Naive thymus-derived CD8-positive, alpha-beta T cell (primary cell): ENCODE results near the gene PIH1D1. TPM values are rescaled to one million over a fixed set of nuclear protein-coding genes. Genes with fewer than 3 reads are reported as not detected.

Source experiments
- ATAC-seq, 2 donors: fragments of 150-1000 bp; cut with Tn5 transposase in 1 of 2; sonication (Bioruptor Pico), chemical (Tn5 transposase) in 1 of 2; 1 replicate in 1 of 2; 2 replicates in 1 of 2; pipeline ENCODE4 v1.10.0; 2021; ENCODE audit warnings: mild to moderate bottlenecking in 2 of 2, moderate library complexity in 2 of 2
- POLR2A ChIA-PET: fragments of 350-600 bp; sonication (Branson Sonifier 250); formaldehyde crosslinking; loops from one replicate; lab custom pipeline; 2021; ENCODE audit warnings: antibody characterized with exemption; lab: Charles Lee
- DNase-seq, 10 donors: peaks; one replicate each; pipeline versions ENCODE4 v3.0.0 to v3.0.0-alpha.2; 2020 to 2022
- H3K27ac Mint-ChIP-seq, 10 donors: one replicate each; pipeline ENCODE4 v1.8.0; 2020 to 2022; ENCODE audit warnings: mild to moderate bottlenecking in 10 of 10, mixed read lengths in 10 of 10, moderate library complexity in 4 of 10, inconsistent platforms in 1 of 10
- H3K27me3 Mint-ChIP-seq, 5 donors: one replicate each; pipeline ENCODE4 v1.8.0; 2021 to 2022; ENCODE audit warnings: mixed read lengths in 5 of 5
- H3K36me3 Mint-ChIP-seq, 3 donors: one replicate each; pipeline ENCODE4 v1.8.0; 2020 to 2022; ENCODE audit warnings: mixed read lengths in 3 of 3, mild to moderate bottlenecking in 2 of 3, inconsistent platforms in 1 of 3
- H3K4me1 Mint-ChIP-seq, 4 donors: one replicate each; pipeline ENCODE4 v1.8.0; 2021 to 2022; ENCODE audit warnings: mixed read lengths in 4 of 4
- H3K4me3 Mint-ChIP-seq, 10 donors: one replicate each; pipeline ENCODE4 v1.8.0; 2020 to 2022; ENCODE audit warnings: mild to moderate bottlenecking in 10 of 10, mixed read lengths in 10 of 10, moderate library complexity in 6 of 10, inconsistent platforms in 1 of 10
- H3K9me3 Mint-ChIP-seq, 9 donors: one replicate each; pipeline ENCODE4 v1.8.0; 2020 to 2022; ENCODE audit warnings: mixed read lengths in 9 of 9, mild to moderate bottlenecking in 3 of 9, inconsistent platforms in 1 of 9, moderate library complexity in 1 of 9
- polyA plus RNA-seq, 3 donors: library from polyadenylated mRNA; unstranded; fragments of 300-500 nt; fragmentation: Illumina TruSeq; gene quantifications; one replicate each; pipeline ENCODE4 v1.2.3, GENCODE V29; 2021
- total RNA-seq, 8 experiments: library from RNA in 2 of 8; stranded (reverse) in 2 of 8; gene quantifications; one replicate each; pipeline ENCODE4 v1.2.3 and lab custom pipeline; 2021 to 2026

PIH1D1 gene
- total and polyA plus RNA-seq, 5 experiments from 2014 or later: 85.3 to 179 (median 88.9) TPM

DNA sequence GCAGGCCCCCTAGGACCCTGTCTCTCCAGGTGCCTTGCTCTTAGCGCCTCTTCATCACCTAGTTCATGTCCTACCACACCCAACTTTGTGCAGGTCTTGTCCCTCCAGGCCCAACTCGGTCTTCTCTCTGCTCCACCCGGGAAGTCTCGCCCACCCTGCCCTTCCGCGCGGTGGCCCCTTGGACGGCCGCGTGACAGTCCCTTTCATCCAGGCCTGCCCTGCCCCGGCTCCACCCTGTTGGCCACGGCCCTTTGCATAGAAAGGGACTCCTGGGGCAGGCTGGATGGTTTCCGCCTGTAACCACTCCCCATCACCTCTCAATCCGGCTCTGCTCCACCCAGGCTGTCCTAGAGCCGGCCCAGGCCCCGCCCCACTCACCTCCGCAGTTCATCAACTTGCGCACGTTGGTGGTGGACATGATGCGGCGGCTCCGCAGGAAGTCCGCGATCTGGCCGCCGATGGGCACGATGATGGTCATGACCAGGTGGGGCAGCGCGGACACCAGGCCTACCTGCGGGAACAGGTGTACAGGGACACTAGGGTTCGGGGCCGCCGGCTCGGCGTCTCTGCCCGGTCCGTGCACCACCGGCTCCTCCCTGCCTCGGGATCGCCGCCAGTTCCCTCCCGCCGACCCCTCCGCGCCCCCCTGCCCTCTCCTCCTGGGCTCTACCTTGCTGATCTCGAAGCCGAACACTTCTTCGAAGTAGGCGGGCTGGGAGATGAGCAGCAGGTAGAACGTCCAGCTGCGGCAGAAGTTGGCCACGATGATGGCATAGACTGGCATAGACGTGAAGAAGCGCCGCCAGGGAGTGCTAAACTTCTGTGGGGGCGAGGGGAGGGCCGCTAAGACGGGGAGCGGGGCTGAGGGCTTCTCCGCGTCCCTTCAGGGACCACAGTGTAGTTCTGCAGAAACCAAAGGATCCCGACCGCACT is 19.2 kb downstream of the PIH1D1 start:
- Mint-ChIP-seq H3K27me3 (peaks cover 53 to 92% (median 72%) of the 10 kb centered on the region in 5 donors), H3K4me1 (peaks cover 31 to 49% (median 45%) of the 10 kb centered on the region in 4 donors), H3K27ac (no peak overlapping the region), H3K36me3 (peaks cover 0 to 9% (median 4%) of the 10 kb centered on the region in 3 donors), H3K9me3 (peaks cover 0 to 5% (median 0%) of the 10 kb centered on the region in 9 donors), H3K4me3 (peak overlapping the region in 5 of 10 donors; percentile 24 to 57 (median 50))
- POLR2A ChIA-PET: interaction anchor here (0.8 to 1.1 kb wide), 2 partner anchors 23 to 38 kb away, joined by 3 to 4 read pairs; no protein-coding TSS in a partner anchor
- peak; percentile 44 to 59 for ATAC-seq
- DNase-seq: peak in 1 of 10 donors; percentile 25

- Mint-ChIP-seq H3K9me3 (peaks cover 0 to 5% (median 0%) of the 10 kb centered on the region in 9 donors), H3K27ac (no peak overlapping the region)
- POLR2A ChIA-PET: interaction anchor here (0.6 to 0.8 kb wide), 2 partner anchors 35 to 39 kb away, joined by 3 to 4 read pairs; no protein-coding TSS in a partner anchor
Observed at GRCh38 chr19:49431330-49431749, 20.3 kb downstream of the PIH1D1 start.

DNA sequence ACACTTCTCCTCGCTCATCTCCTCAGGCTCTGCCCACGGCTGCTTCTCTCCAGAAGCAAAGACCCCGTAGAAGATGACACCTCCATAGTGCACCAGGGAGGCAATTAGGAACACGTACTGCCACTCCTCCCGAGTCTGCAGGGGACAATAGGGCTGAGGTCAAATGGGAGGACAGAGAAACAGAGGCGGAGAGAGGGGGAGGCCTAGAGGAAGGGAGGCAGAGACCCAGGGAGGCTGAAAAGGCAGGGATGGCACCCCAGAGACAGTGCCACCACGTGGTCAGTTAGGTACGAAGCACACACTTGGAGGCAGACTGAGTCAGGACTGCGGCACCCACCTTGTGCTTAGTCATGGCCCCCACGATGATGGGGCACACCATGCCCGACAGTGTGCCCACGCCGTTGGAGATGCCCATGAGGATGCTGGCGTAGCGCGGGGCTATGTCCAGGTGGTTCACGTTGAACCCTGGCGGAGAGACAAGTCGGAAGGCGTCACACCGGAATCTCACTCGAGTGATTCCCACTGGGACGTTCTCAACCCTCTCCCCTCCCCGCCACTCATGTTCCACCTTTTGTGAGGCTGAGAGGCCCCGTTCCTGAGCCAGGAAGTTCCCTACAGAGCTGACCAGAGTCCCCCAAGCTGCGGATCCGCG is 20.8 kb downstream of the PIH1D1 start:
- Mint-ChIP-seq H3K27ac (peak overlapping the region in 1 of 10 donors; percentile 52), H3K4me1 (peaks cover 36 to 51% (median 48%) of the 10 kb centered on the region in 4 donors), H3K36me3 (peaks cover 0 to 14% (median 4%) of the 10 kb centered on the region in 3 donors), H3K9me3 (peaks cover 0 to 5% (median 0%) of the 10 kb centered on the region in 9 donors), H3K4me3 (peak overlapping the region in 1 of 10 donors; percentile 51), H3K27me3 (peaks cover 55 to 92% (median 73%) of the 10 kb centered on the region in 5 donors)
- DNase-seq (no peak), ATAC-seq (peak in 1 of 2 donors; percentile 39)
- POLR2A ChIA-PET: interaction anchor here (0.6 to 2.1 kb wide), 2 partner anchors 12 to 34 kb away, joined by 4 to 7 read pairs; no protein-coding TSS in a partner anchor

More at GRCh38 chr19:49431330-49431749, 20.3 kb downstream of the PIH1D1 start:
- ATAC-seq (no peak), DNase-seq (peak in 3 of 10 donors; percentile 29 to 47 (median 39))
- Mint-ChIP-seq H3K27me3 (peaks cover 57 to 92% (median 73%) of the 10 kb centered on the region in 5 donors), H3K4me1 (peaks cover 38 to 51% (median 48%) of the 10 kb centered on the region in 4 donors), H3K36me3 (peaks cover 0 to 15% (median 4%) of the 10 kb centered on the region in 3 donors), H3K4me3 (no peak overlapping the region)

DNA sequence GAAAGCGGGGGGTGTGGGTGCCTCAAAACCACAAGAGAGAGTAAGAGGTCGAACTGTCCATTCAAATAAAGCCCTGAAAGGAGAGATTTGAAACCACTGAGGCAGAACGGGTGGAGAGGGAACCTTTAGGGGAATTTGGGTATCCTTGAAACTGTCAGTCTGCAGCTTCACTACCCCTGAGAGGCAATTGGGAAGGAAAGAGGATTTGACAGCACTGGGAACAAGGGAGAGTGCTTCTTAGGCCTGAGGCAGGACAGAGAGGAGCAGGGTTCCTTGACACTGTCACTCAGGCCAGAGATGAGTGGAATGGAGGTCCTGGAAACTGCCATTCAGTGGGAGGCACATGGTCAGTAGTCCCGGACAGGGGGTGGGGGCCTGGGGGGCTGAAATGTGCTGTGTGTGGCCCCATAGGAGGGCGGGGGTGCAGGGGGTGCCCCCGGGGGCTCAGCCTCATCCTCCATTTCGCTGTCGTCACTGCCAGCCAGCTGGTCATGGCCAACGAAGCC is 21.4 kb downstream of the PIH1D1 start:
- peak overlapping the region in 1 of 10 donors; percentile 14 for H3K27ac Mint-ChIP-seq
- no peak overlapping the region for H3K4me3 Mint-ChIP-seq
- H3K9me3 Mint-ChIP-seq: peaks cover 0 to 5% (median 0%) of the 10 kb centered on the region in 9 donors
- ATAC-seq (no peak), DNase-seq (no peak)
- peaks cover 57 to 92% (median 73%) of the 10 kb centered on the region in 5 donors for H3K27me3 Mint-ChIP-seq
- POLR2A ChIA-PET: interaction anchor here (2.1 kb wide), 1 partner anchor 12 kb away, joined by 7 read pairs; no protein-coding TSS in a partner anchor
- peaks cover 36 to 55% (median 49%) of the 10 kb centered on the region in 4 donors for H3K4me1 Mint-ChIP-seq
- H3K36me3 Mint-ChIP-seq: peaks cover 0 to 14% (median 4%) of the 10 kb centered on the region in 3 donors

DNA sequence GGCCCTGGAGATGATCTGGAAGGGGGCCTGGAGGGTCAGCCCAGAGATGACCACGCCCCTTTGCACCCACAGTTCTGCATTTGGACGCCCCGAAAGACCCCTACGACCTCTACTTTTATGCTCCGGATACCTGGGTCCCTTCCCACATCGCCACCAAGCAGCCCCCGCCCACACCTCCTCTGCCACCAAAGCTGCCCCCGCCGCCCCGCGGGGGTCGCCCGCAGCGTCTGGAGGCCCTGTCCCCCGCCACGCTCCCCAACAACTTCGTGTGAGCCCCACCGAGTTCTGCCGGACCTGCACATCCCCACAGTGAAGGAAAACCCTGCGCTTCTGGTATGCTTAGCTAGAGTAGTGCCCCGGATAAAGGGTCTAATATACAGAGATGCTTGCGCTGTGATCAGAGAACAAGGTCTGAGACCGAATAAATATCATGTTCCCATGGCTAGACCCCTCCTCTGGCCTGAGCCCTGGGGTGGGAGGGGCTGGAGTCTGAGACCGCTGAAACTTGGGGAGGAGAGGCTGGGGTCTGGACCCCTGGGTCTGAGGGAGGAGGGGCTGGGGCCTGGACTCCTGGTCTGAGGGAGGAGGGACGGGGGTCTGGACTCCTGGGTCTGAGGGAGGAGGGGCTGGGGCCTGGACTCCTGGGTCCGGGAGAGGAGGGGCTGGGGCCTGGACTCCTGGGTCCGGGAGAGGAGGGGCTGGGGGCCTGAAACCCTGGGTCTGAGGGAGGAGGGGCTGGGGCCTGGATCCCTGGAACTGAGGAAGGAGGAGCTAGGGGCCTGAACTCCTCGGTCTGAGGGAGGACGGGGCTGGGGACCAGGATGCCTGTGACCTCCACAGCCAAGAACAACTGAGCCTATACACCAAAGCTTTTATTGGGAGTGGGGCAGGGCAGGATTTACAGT is 22.8 kb downstream of the PIH1D1 start:
- Mint-ChIP-seq H3K36me3 (peaks cover 0 to 11% (median 4%) of the 10 kb centered on the region in 3 donors), H3K4me1 (peaks cover 44 to 64% (median 56%) of the 10 kb centered on the region in 4 donors), H3K27me3 (peaks cover 60 to 97% (median 73%) of the 10 kb centered on the region in 5 donors), H3K9me3 (peaks cover 0 to 5% (median 0%) of the 10 kb centered on the region in 9 donors), H3K27ac (peak overlapping the region in 1 of 10 donors; percentile 53), H3K4me3 (peak overlapping the region in 9 of 10 donors; percentile 29 to 75 (median 60))
- DNase-seq: no peak
- ATAC-seq: no peak
- POLR2A ChIA-PET: interaction anchor here (1.4 to 2.1 kb wide), 2 partner anchors 11 to 14 kb away, joined by 3 to 7 read pairs; no protein-coding TSS in a partner anchor

DNA sequence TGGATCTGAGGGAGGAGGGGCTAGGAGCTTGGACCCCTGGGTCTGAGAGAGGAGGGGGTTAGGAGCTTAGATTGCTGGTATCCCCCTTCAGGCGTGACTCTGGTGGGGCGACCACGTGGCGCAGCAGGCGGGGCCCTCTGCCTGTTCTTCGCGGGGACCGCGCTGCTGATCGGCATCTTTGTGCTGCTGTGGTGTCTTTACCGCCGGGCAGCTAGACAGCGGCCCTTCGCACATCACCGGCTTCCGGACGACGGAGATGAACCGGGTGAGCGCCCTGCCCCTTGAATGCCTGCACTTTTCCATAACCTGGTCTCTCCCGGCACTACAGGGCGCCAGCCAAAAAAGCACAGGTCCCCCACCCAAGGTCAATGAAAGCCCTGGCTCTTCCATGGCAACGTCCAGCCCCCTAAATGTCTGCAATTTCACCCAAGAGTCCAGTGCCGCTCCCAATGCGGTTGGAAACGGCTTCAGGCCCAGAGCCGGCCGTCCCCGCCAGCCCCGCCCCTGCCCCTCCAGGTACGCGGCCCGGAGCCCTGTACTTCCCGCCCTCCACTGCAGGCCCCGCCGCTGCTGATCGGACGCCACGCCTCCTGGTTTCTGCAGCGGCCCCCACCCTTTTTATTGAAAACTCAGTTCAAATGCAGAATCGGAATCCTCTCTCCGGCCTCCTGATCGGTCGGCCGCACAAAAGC is 23.6 kb downstream of the PIH1D1 start:
- ATAC-seq (peak; percentile 48 to 52), DNase-seq (peak in 3 of 10 donors; percentile 25 to 39 (median 37))
- Mint-ChIP-seq H3K27me3 (peaks cover 57 to 97% (median 72%) of the 10 kb centered on the region in 5 donors), H3K4me3 (peak overlapping the region; percentile 50 to 75 (median 62)), H3K9me3 (peaks cover 0 to 5% (median 0%) of the 10 kb centered on the region in 9 donors), H3K27ac (peak overlapping the region in 3 of 10 donors; percentile 7 to 59 (median 53)), H3K4me1 (peaks cover 46 to 62% (median 56%) of the 10 kb centered on the region in 4 donors), H3K36me3 (peaks cover 0 to 11% (median 4%) of the 10 kb centered on the region in 3 donors)
- POLR2A ChIA-PET: interaction anchor here (0.7 to 1.4 kb wide), 4 partner anchors 10 to 21 kb away, joined by 3 to 6 read pairs (median 4); no protein-coding TSS in a partner anchor

- peak overlapping the region in 6 of 10 donors; percentile 12 to 66 (median 34) for H3K4me3 Mint-ChIP-seq
Observed at GRCh38 chr19:49427339-49427738, 24.3 kb downstream of the PIH1D1 start.

GRCh38 chr19:49425922-49426592 is 25.6 kb downstream of the PIH1D1 start:
- Mint-ChIP-seq H3K4me3 (peak overlapping the region in 7 of 10 donors; percentile 14 to 65 (median 61)), H3K36me3 (peaks cover 0 to 10% (median 4%) of the 10 kb centered on the region in 3 donors), H3K4me1 (peaks cover 54 to 69% (median 64%) of the 10 kb centered on the region in 4 donors), H3K27ac (peak overlapping the region in 3 of 10 donors; percentile 2 to 67 (median 41)), H3K9me3 (no peaks in the 10 kb centered on the region), H3K27me3 (peaks cover 58 to 100% (median 77%) of the 10 kb centered on the region in 5 donors)
- ATAC-seq (no peak), DNase-seq (no peak)
- POLR2A ChIA-PET: interaction anchor here (0.6 to 3.1 kb wide), 4 partner anchors 9 to 125 kb away, joined by 3 to 11 read pairs (median 3); no protein-coding TSS in a partner anchor

More at GRCh38 chr19:49427339-49427738, 24.3 kb downstream of the PIH1D1 start:
- Mint-ChIP-seq H3K9me3 (peaks cover 0 to 5% (median 0%) of the 10 kb centered on the region in 9 donors), H3K36me3 (peaks cover 0 to 11% (median 4%) of the 10 kb centered on the region in 3 donors), H3K27ac (peak overlapping the region in 3 of 10 donors; percentile 41 to 59 (median 47)), H3K4me1 (peaks cover 50 to 64% (median 60%) of the 10 kb centered on the region in 4 donors), H3K27me3 (peaks cover 57 to 97% (median 73%) of the 10 kb centered on the region in 5 donors)
- POLR2A ChIA-PET: interaction anchor here (0.7 to 1.4 kb wide), 4 partner anchors 9 to 21 kb away, joined by 3 to 6 read pairs (median 4); no protein-coding TSS in a partner anchor
- DNase-seq (no peak), ATAC-seq (no peak)

DNA sequence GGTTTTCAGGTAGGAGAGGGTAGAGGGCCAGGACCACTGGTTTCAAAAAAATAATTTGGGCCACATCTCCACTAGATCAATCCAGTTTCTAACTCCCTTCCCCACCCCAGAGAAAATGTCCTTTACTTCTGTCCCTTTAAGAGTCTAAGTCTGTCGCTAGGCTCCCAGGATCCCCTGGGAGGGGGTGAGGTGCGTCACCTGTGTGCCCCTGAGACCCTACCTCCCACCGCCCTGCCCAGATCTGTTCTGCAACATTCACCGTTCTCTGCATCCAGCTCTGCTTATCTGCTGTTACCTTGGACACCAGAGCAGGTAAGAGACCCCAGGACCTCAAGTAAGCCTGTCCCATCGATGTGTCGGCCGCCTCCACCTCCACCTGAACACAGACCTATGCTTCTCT is 26.4 kb downstream of the PIH1D1 start, which contains the start of gene GFY:
Gene GFY, plus strand, starts transcription at position 211 of the 400 bp plus-strand sequence. CDS start 1,043 bp downstream, outside the sequence.
- POLR2A ChIA-PET: interaction anchor here (0.6 to 3.1 kb wide), 3 partner anchors 14 to 130 kb away, joined by 3 to 11 read pairs (median 4); no protein-coding TSS in a partner anchor

More for the DNA sequence above, 26.4 kb downstream of the PIH1D1 start, which contains the start of gene GFY:
- no peak for ATAC-seq
- Mint-ChIP-seq H3K27ac (peak within 1 kb of the TSS in 3 of 10 donors; percentile 2 to 67 (median 41)), H3K9me3 (peaks cover 0 to 2% (median 0%) of the 10 kb centered on the region in 9 donors), H3K4me1 (peaks cover 52 to 72% (median 66%) of the 10 kb centered on the region in 4 donors), H3K4me3 (peak within 1 kb of the TSS in 8 of 10 donors; percentile 43 to 81 (median 72)), H3K36me3 (peaks cover 0 to 10% (median 4%) of the 10 kb centered on the region in 3 donors), H3K27me3 (peaks cover 55 to 100% (median 79%) of the 10 kb centered on the region in 5 donors)
- no peak for DNase-seq
